Measurements from ENCODE around the gene PPP1R7.

The PPP1R7 gene

GRCh38 chr2:241160318-241160717 is 10.1 kb downstream of the PPP1R7 start:
- no peak for DNase-seq

GRCh38 chr2:241161646-241162281 is 11.5 kb downstream of the PPP1R7 start:
- DNase-seq = peak in 45 of 56 donors; percentile 15 to 79 (median 39)

GRCh38 chr2:241163601-241164118 is 13.4 kb downstream of the PPP1R7 start:
- no peak for DNase-seq

GRCh38 chr2:241168366-241168765 is 18.1 kb downstream of the PPP1R7 start:
- no peak for DNase-seq

GRCh38 chr2:241173557-241173956 is 23.3 kb downstream of the PPP1R7 start:
- DNase-seq = no peak

GRCh38 chr2:241177526-241178334 is 27.5 kb downstream of the PPP1R7 start:
- no peak for DNase-seq

GRCh38 chr2:241178961-241179360 is 28.7 kb downstream of the PPP1R7 start:
- no peak for DNase-seq

- DNase-seq = peak in 12 of 56 donors; percentile 15 to 73 (median 35)
Observed at GRCh38 chr2:241179899-241180298, 29.6 kb downstream of the PPP1R7 start.

- DNase-seq = no peak
Observed at GRCh38 chr2:241180495-241180894, 30.2 kb downstream of the PPP1R7 start.

- DNase-seq = no peak
Observed at GRCh38 chr2:241182126-241182525, 31.9 kb downstream of the PPP1R7 start.

GRCh38 chr2:241182531-241183133 is 32.4 kb downstream of the PPP1R7 start:
- DNase-seq = no peak

- no peak for DNase-seq
Observed at GRCh38 chr2:241183221-241183620, 33.0 kb downstream of the PPP1R7 start.

GRCh38 chr2:241184901-241185300 is 34.6 kb downstream of the PPP1R7 start:
- no peak for DNase-seq

- no peak for DNase-seq
Observed at GRCh38 chr2:241185961-241186360, 35.7 kb downstream of the PPP1R7 start.

GRCh38 chr2:241187101-241187917 is 37.0 kb downstream of the PPP1R7 start:
- no peak for DNase-seq

- no peak for DNase-seq
Observed at GRCh38 chr2:241187918-241188234, 37.6 kb downstream of the PPP1R7 start.

- no peak for DNase-seq
Observed at GRCh38 chr2:241188361-241189092, 38.3 kb downstream of the PPP1R7 start, which contains the start of gene ANO7. Gene ANO7, plus strand, starts transcription at chr2:241188677. Its CDS starts 1,387 bp downstream, at chr2:241190064.

GRCh38 chr2:241189093-241189855 is 39.0 kb downstream of the PPP1R7 start:
- DNase-seq = no peak

GRCh38 chr2:241189856-241190201 is 39.6 kb downstream of the PPP1R7 start:
- no peak for DNase-seq
